Karpas-422 (cell line): ENCODE measurements around the gene FAM221B. TPM values are rescaled to one million over a fixed set of nuclear protein-coding genes. Genes with fewer than 3 reads are reported as not detected.

Experiments
- DNase-seq: peaks from one replicate; pipeline ENCODE4 v3.0.0-alpha.2; 2015
- H2AFZ ChIP-seq: fragments of 200-600 bp; sonication (generic); 2 replicates; pipeline ENCODE4 v1.6.1; 2014; ENCODE audit warnings: antibody characterized with exemption, low read length, mixed read lengths
- H3K27ac ChIP-seq: fragments of 200-600 bp; sonication (generic); 2 replicates; pipeline ENCODE4 v1.5.1; 2014; ENCODE audit warnings: mild to moderate bottlenecking, low read length, moderate library complexity
- H3K27me3 ChIP-seq: fragments of 200-600 bp; sonication (generic); 2 replicates; pipeline ENCODE4 v1.6.1; 2014; ENCODE audit warnings: low read length, mixed read lengths
- H3K36me3 ChIP-seq: fragments of 200-600 bp; sonication (generic); 2 replicates; pipeline ENCODE4 v1.6.1; 2014; ENCODE audit warnings: low read length, mixed read lengths; ENCODE audit not compliant: insufficient read depth
- H3K4me1 ChIP-seq: fragments of 200-600 bp; sonication (generic); 2 replicates; pipeline ENCODE4 v1.6.1; 2014; ENCODE audit warnings: mild to moderate bottlenecking, low read length, mixed read lengths
- H3K4me2 ChIP-seq: fragments of 200-600 bp; sonication (generic); 2 replicates; pipeline ENCODE4 v1.6.1; 2014; ENCODE audit warnings: low read length, low read depth, mild to moderate bottlenecking; ENCODE audit not compliant: poor library complexity, severe bottlenecking
- H3K4me3 ChIP-seq: fragments of 200-600 bp; sonication (generic); 2 replicates; pipeline ENCODE4 v1.5.1; 2014; ENCODE audit warnings: mild to moderate bottlenecking, antibody characterized with exemption, low read length, mixed read lengths
- H3K79me2 ChIP-seq: fragments of 200-600 bp; sonication (generic); 2 replicates; pipeline ENCODE4 v1.6.1; 2014; ENCODE audit warnings: mild to moderate bottlenecking, low read length, mixed read lengths
- H3K9ac ChIP-seq: fragments of 200-600 bp; sonication (generic); 2 replicates; pipeline ENCODE4 v1.6.0; 2014; ENCODE audit warnings: low read length
- H3K9me2 ChIP-seq: fragments of 200-600 bp; sonication (generic), shearing (Covaris generic); replicated peaks from 2 replicates; pipeline ENCODE4 v1.6.0; 2014; ENCODE audit warnings: mild to moderate bottlenecking, low read length, moderate library complexity; ENCODE audit not compliant: insufficient read depth
- H3K9me3 ChIP-seq: fragments of 300-700, 200-600 bp; sonication (generic); 2 replicates; pipeline ENCODE4 v1.6.1; 2014; ENCODE audit warnings: low read length, mixed read lengths
- H4K20me1 ChIP-seq: fragments of 200-600 bp; sonication (generic); 2 replicates; pipeline ENCODE4 v1.6.1; 2014; ENCODE audit warnings: mild to moderate bottlenecking, antibody characterized with exemption, low read length, low read depth; ENCODE audit not compliant: insufficient read depth
- total RNA-seq: library from RNA; depleted of rRNA; stranded (reverse); fragments of >200 nt; shearing (Covaris generic); gene quantifications from 2 replicates; pipeline ENCODE4 v1.2.3, GENCODE V29; 2014; ENCODE audit warnings: low replicate concordance

Gene FAM221B
- total RNA-seq, 1 experiment from 2014 or later = not detected

DNA sequence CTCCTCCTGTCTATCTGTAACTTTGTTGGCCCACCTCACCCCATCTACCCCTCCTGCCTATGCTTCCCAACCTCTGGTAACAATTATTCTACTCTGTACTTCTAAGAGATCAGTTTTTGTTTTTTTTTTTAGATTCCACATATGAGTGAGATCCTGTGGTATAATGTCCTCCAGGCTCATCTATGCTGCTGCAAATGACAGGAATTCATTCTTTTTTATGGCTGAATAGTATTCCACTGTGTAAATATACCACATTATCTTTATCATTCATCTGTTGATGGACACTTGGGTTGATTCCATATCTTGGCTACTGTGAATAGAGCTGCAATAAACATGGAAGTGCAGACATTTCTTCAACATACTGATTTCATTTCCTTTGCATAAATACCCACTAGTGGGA, 45.1 kb downstream of the FAM221B start:
- no peak overlapping the region for H2AFZ ChIP-seq
- no peak overlapping the region for H3K9ac ChIP-seq
- H3K36me3 ChIP-seq = peaks cover 31% of the 10 kb centered on the region
- no peak overlapping the region for H3K4me3 ChIP-seq
- peaks cover 7% of the 10 kb centered on the region; the same call in 1 of the 2 replicates for H3K4me1 ChIP-seq
- no peaks in the 10 kb centered on the region for H4K20me1 ChIP-seq
- no peaks in the 10 kb centered on the region for H3K9me3 ChIP-seq
- DNase-seq = no peak
- H3K9me2 ChIP-seq = no peaks in the 10 kb centered on the region
- H3K27me3 ChIP-seq = no peaks in the 10 kb centered on the region
- H3K27ac ChIP-seq = no peak overlapping the region
- peaks cover 46% of the 10 kb centered on the region for H3K79me2 ChIP-seq
- H3K4me2 ChIP-seq = no peak overlapping the region

DNA sequence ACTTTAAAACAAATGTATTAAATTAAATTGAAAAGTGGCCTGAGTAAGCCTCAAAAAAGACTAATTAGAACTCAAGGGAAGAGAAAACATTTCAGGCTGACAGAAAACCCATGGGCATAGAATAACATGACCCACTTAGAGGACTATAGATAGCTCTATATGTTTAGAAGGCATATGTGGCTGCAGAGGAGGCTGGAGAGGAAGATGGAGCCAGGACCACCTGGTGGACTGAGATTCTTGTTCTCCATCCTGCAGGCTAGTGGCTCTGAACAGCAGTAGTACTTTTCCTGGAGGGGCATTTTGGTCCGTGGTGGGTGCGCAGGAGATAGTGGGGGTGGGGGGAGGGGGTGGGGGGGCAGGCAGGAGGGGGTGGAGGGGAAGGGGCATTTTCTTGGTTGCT, 47.5 kb downstream of the FAM221B start:
- H3K4me3 ChIP-seq = no peak overlapping the region
- H3K27ac ChIP-seq = no peak overlapping the region
- no peak overlapping the region for H2AFZ ChIP-seq
- H3K9ac ChIP-seq = no peak overlapping the region
- H3K27me3 ChIP-seq = no peaks in the 10 kb centered on the region
- no peaks in the 10 kb centered on the region for H3K9me2 ChIP-seq
- H3K79me2 ChIP-seq = peaks cover 57% of the 10 kb centered on the region
- no peaks in the 10 kb centered on the region for H3K9me3 ChIP-seq
- no peak overlapping the region for H3K4me2 ChIP-seq
- H3K4me1 ChIP-seq = peaks cover 11% of the 10 kb centered on the region
- no peaks in the 10 kb centered on the region for H4K20me1 ChIP-seq
- no peak for DNase-seq
- peaks cover 26% of the 10 kb centered on the region for H3K36me3 ChIP-seq

DNA sequence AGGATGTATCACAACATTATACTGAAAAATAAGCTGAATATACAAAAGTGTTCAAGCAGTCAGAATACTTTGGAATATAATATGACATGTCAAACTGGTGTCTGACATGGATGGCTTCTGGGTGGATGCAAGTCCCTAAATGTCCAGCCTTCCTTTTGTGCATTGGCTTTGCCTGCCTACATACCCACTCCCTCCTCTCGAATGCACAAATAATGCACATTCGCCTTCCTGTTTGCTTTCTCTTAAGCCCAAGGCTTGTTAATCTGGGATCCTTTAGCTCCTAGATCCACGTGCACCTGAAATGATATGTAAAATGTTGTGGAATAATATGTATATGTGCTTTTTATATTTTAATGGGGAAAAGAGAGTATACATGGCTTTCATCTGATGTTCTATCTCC, 50.0 kb downstream of the FAM221B start:
- no peaks in the 10 kb centered on the region for H4K20me1 ChIP-seq
- H3K4me2 ChIP-seq = no peak overlapping the region
- peaks cover 16% of the 10 kb centered on the region for H3K36me3 ChIP-seq
- H3K27ac ChIP-seq = no peak overlapping the region
- no peak for DNase-seq
- no peak overlapping the region for H2AFZ ChIP-seq
- no peak overlapping the region for H3K9ac ChIP-seq
- peaks cover 22% of the 10 kb centered on the region for H3K4me1 ChIP-seq
- H3K79me2 ChIP-seq = peaks cover 62% of the 10 kb centered on the region
- H3K9me2 ChIP-seq = no peaks in the 10 kb centered on the region
- no peaks in the 10 kb centered on the region for H3K9me3 ChIP-seq
- H3K27me3 ChIP-seq = no peaks in the 10 kb centered on the region
- H3K4me3 ChIP-seq = no peak overlapping the region

DNA sequence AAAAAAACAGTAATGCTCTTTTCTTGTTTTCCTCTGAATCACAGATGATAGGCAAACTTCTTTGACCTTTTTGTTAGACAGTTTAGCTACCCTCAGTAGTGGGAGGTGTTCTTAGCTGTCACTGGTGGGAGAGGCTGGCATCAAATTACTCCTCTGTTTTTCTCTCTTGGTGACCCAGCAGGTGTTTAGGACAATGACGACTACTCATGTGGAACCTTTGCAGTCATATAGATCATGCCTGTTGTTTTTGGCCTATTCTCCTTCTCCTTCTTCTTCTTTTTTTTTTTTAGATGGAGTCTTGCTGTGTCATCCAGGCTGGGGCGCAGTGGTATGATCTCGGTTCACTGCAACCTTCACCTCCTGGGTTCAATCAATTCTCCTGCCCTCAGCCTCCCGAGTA, 52.5 kb downstream of the FAM221B start:
- H3K27ac ChIP-seq = peak overlapping the region; percentile 48
- DNase-seq = peak; percentile 66

DNA sequence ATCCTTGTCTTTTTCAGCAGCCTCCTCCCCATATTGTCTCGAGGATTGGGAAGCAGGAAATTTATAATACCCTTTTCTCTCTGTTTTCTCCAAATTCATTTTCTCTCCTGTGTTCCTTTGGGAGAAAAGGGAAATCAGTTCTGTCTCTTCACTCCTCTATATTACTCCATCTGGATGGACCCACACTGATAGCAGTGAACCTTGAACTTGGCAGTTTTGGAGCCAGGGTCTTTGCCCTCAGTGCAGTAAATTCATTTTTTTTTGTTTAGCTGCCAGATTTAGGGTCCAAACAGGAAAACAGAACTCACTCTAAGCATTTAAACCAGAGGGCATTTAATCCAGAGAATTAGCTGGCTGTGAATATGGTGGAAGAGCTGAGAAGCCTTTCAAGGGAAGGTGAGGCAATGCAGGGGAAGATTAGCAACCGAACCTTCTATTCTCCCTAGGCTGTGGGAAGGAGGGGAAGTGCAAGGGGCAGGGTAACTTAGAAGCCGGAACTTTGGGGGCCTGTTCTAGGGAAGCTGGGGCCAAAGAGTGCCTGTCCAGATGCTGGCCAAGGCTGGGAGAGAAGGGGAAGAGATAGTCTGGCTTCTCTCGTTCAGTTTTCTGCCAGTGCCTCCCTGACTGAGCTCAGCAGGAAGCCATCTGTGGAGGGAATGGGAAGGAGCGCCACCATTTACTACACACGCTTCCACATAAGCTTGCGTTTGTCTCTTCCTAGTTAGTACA, 53.5 kb downstream of the FAM221B start:
- Histone ChIP-seq H3K27ac (peak overlapping the region; percentile 48), H3K36me3 (peaks cover 5% of the 10 kb centered on the region; the same call in 1 of the 2 replicates), H3K9ac (peak overlapping the region; percentile 18; the same call in 1 of the 2 replicates), H3K27me3 (no peaks in the 10 kb centered on the region), H4K20me1 (no peaks in the 10 kb centered on the region), H2AFZ (no peak overlapping the region), H3K9me2 (no peaks in the 10 kb centered on the region), H3K9me3 (no peaks in the 10 kb centered on the region), H3K4me3 (no peak overlapping the region), H3K79me2 (peaks cover 77% of the 10 kb centered on the region), H3K4me1 (peaks cover 44% of the 10 kb centered on the region), H3K4me2 (peak overlapping the region; percentile 32)
- DNase-seq = no peak

More for the DNA sequence above, 52.5 kb downstream of the FAM221B start:
- peaks cover 74% of the 10 kb centered on the region for H3K79me2 ChIP-seq
- peaks cover 12% of the 10 kb centered on the region; the same call in 1 of the 2 replicates for H3K36me3 ChIP-seq
- no peaks in the 10 kb centered on the region for H3K27me3 ChIP-seq
- H4K20me1 ChIP-seq = no peaks in the 10 kb centered on the region
- H3K9me2 ChIP-seq = no peaks in the 10 kb centered on the region
- H3K9ac ChIP-seq = no peak overlapping the region
- no peak overlapping the region for H3K4me3 ChIP-seq
- H3K9me3 ChIP-seq = no peaks in the 10 kb centered on the region
- peak overlapping the region; percentile 32 for H3K4me2 ChIP-seq
- peaks cover 34% of the 10 kb centered on the region for H3K4me1 ChIP-seq
- H2AFZ ChIP-seq = no peak overlapping the region

DNA sequence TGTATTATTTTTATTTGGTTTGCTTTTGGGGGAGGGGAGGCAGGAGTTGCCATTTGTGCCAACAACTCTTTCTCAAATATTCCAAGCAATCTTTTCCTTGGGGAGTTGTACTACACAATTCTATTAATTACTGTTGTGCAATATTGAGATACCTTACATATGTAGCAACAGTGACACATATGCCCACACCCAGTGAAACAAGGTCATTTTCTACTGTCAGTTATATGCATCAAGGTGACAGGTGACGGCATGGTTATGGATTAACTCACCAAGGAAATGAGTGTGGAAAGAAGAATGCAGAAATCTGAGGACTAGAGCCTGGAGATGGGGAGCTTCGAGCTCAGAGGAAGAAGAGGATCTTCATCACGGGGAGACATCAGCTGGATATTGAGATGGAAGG, 56.6 kb downstream of the FAM221B start:
- no peaks in the 10 kb centered on the region for H4K20me1 ChIP-seq
- H2AFZ ChIP-seq = no peak overlapping the region
- H3K9me2 ChIP-seq = no peaks in the 10 kb centered on the region
- peaks cover 3% of the 10 kb centered on the region; the same call in 1 of the 2 replicates for H3K36me3 ChIP-seq
- no peak overlapping the region for H3K9ac ChIP-seq
- H3K4me3 ChIP-seq = no peak overlapping the region
- no peak for DNase-seq
- peaks cover 84% of the 10 kb centered on the region for H3K79me2 ChIP-seq
- no peaks in the 10 kb centered on the region for H3K27me3 ChIP-seq
- no peak overlapping the region for H3K4me2 ChIP-seq
- no peaks in the 10 kb centered on the region for H3K9me3 ChIP-seq
- 0 out of 2 replicates have a peak overlapping the region, but pooled peaks have one; percentile 9 for H3K27ac ChIP-seq
- H3K4me1 ChIP-seq = peaks cover 55% of the 10 kb centered on the region

DNA sequence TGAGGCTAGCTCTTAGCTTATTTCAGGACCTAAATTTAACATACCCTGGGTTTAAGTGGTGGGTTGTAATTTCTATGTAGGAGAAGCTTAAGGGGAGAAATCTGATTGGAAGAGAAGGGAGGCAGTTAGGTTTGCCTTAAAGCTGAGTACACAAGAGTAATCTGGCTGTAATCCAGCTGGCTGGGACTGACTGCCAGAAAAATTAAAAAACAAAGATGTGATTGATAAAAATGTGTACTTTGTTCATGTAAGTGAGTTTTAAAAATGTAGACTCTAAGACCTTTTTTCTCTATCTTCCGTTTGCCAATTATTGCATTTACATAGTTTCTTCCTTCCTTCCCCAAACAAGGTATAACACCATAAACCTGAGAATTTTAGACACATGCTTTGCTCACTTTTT, 57.0 kb downstream of the FAM221B start:
- Histone ChIP-seq H3K79me2 (peaks cover 87% of the 10 kb centered on the region), H4K20me1 (no peaks in the 10 kb centered on the region), H3K27me3 (no peaks in the 10 kb centered on the region), H2AFZ (no peak overlapping the region), H3K36me3 (peaks cover 3% of the 10 kb centered on the region; the same call in 1 of the 2 replicates), H3K9me2 (no peaks in the 10 kb centered on the region), H3K4me1 (peaks cover 59% of the 10 kb centered on the region), H3K9me3 (no peaks in the 10 kb centered on the region), H3K4me3 (no peak overlapping the region), H3K4me2 (no peak overlapping the region), H3K9ac (no peak overlapping the region), H3K27ac (0 out of 2 replicates have a peak overlapping the region, but pooled peaks have one; percentile 9)
- DNase-seq = no peak

DNA sequence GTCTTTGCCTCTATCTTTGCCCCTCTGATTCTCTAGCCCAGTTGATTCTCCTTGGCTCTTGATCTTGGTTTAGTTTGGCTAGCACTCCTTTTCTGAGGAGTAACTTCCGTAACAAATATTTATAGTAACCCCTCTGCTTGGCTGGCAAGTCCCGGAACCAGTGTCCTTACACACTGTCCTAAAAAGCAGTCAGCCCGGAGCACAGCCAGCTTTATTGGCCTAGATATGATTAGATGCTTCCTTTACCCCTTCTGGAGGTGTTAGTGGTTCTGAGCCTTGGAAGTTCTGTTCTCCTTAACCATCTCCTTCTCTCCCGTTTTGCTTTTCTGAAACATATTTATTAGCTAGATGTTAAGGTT, 57.5 kb downstream of the FAM221B start:
- H3K9ac ChIP-seq = no peak overlapping the region
- peaks cover 60% of the 10 kb centered on the region for H3K4me1 ChIP-seq
- H3K27ac ChIP-seq = 0 out of 2 replicates have a peak overlapping the region, but pooled peaks have one; percentile 9
- peaks cover 3% of the 10 kb centered on the region; the same call in 1 of the 2 replicates for H3K36me3 ChIP-seq
- no peak overlapping the region for H3K4me3 ChIP-seq
- DNase-seq = no peak
- no peaks in the 10 kb centered on the region for H3K9me3 ChIP-seq
- H2AFZ ChIP-seq = no peak overlapping the region
- no peaks in the 10 kb centered on the region for H3K27me3 ChIP-seq
- H3K79me2 ChIP-seq = peaks cover 87% of the 10 kb centered on the region
- H4K20me1 ChIP-seq = no peaks in the 10 kb centered on the region
- no peaks in the 10 kb centered on the region for H3K9me2 ChIP-seq
- H3K4me2 ChIP-seq = no peak overlapping the region
